ENCODE measurements around the gene TBPL2.

DNA sequence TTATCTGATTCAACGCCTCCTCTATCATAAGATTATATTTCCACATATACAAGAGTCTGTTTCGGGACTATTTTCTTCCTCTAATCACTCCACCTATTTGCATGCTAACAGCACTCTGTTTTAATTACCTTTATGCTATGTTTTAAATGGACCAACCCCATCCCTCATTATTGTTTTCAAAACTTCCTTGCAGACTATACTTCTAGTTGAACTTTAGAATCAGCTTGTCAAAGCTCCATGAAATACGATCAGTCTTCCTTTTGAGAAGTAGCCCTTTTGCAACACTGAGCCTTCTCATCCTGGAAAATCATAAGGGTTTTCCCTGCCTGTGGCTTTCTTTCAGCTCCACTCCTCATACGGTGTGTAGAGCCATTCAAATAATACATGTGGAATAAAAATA lies 65.6 kb downstream of the TBPL2 start:
- TF ChIP-seq, protein P1, sequence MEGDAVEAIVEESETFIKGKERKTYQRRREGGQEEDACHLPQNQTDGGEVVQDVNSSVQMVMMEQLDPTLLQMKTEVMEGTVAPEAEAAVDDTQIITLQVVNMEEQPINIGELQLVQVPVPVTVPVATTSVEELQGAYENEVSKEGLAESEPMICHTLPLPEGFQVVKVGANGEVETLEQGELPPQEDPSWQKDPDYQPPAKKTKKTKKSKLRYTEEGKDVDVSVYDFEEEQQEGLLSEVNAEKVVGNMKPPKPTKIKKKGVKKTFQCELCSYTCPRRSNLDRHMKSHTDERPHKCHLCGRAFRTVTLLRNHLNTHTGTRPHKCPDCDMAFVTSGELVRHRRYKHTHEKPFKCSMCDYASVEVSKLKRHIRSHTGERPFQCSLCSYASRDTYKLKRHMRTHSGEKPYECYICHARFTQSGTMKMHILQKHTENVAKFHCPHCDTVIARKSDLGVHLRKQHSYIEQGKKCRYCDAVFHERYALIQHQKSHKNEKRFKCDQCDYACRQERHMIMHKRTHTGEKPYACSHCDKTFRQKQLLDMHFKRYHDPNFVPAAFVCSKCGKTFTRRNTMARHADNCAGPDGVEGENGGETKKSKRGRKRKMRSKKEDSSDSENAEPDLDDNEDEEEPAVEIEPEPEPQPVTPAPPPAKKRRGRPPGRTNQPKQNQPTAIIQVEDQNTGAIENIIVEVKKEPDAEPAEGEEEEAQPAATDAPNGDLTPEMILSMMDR (IDR thresholded peaks at IDR 0.05; ENCODE audit: low read depth, low read length), result no peak
- TF ChIP-seq POLR2A (IDR thresholded peaks at IDR 0.05; ENCODE audit: extremely low read depth, insufficient read length), result no peak
- TF ChIP-seq, protein P2, sequence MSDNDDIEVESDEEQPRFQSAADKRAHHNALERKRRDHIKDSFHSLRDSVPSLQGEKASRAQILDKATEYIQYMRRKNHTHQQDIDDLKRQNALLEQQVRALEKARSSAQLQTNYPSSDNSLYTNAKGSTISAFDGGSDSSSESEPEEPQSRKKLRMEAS (IDR thresholded peaks at IDR 0.05; ENCODE audit: low read depth, low read length), result no peak
